Activated T-cell treated with anti-CD3 and anti-CD28 coated beads, Interleukin-2, amount 50 U/mL, for 72 hours (primary cell): ENCODE measurements around the gene KCNQ4. TPM values are rescaled to one million over a fixed set of nuclear protein-coding genes. Genes with fewer than 3 reads are reported as not detected.

ENCODE experiments used
- ATAC-seq, 2 donors: fragments of 150-1000 bp; cut with Tn5 transposase; replicated peaks in 1 of 2; 2 replicates each; pipeline ENCODE4 v1.10.0; 2021; ENCODE audit warnings: moderate library complexity in 2 of 2, mild to moderate bottlenecking in 1 of 2
- DNase-seq, 2 donors: peaks; one replicate each; pipeline ENCODE4 v3.0.0; 2021 to 2022; ENCODE audit warnings: mixed read lengths in 1 of 2
- H3K27ac Mint-ChIP-seq: one replicate; pipeline ENCODE4 v1.8.0; 2022; ENCODE audit warnings: mild to moderate bottlenecking, moderate library complexity, mixed read lengths
- H3K27me3 Mint-ChIP-seq: one replicate; pipeline ENCODE4 v1.8.0; 2022; ENCODE audit warnings: low read depth, mixed read lengths
- H3K36me3 Mint-ChIP-seq, 2 donors: one replicate each; pipeline ENCODE4 v1.8.0; 2022; ENCODE audit warnings: mixed read lengths in 2 of 2, mild to moderate bottlenecking in 1 of 2; ENCODE audit not compliant: insufficient read depth in 2 of 2
- H3K4me1 Mint-ChIP-seq: one replicate; pipeline ENCODE4 v1.8.0; 2022; ENCODE audit warnings: low read depth, mixed read lengths
- H3K4me3 Mint-ChIP-seq, 2 donors: one replicate each; pipeline ENCODE4 v1.8.0; 2022; ENCODE audit warnings: mild to moderate bottlenecking in 2 of 2, mixed read lengths in 2 of 2, moderate library complexity in 2 of 2
- H3K9me3 Mint-ChIP-seq, 2 donors: one replicate each; pipeline ENCODE4 v1.8.0; 2022; ENCODE audit warnings: mixed read lengths in 2 of 2
- total RNA-seq, 2 donors: library from RNA; stranded (reverse); gene quantifications; one replicate each; pipeline ENCODE4 v1.2.3, GENCODE V29; 2022

The KCNQ4 gene
- total RNA-seq, 2 donors from 2014 or later, result 0.58 to 0.60 TPM

- peaks cover 32% of the 10 kb centered on the region for H3K4me1 Mint-ChIP-seq
- H3K27me3 Mint-ChIP-seq, result no peaks in the 10 kb centered on the region
- ATAC-seq (no peak), DNase-seq (no peak)
- no peak overlapping the region for H3K4me3 Mint-ChIP-seq
- H3K27ac Mint-ChIP-seq, result no peak overlapping the region
- peaks cover 0 to 2% of the 10 kb centered on the region in 2 donors for H3K36me3 Mint-ChIP-seq
- H3K9me3 Mint-ChIP-seq, result peaks cover 0 to 4% of the 10 kb centered on the region in 2 donors
Measured at GRCh38 chr1:40841602-40842001, 58.0 kb downstream of the KCNQ4 start.

GRCh38 chr1:40842207-40842606, 58.6 kb downstream of the KCNQ4 start:
- Mint-ChIP-seq H3K36me3 (peaks cover 0 to 2% of the 10 kb centered on the region in 2 donors), H3K4me3 (no peak overlapping the region), H3K27ac (no peak overlapping the region), H3K4me1 (peaks cover 32% of the 10 kb centered on the region), H3K27me3 (no peaks in the 10 kb centered on the region), H3K9me3 (peaks cover 0 to 4% of the 10 kb centered on the region in 2 donors)
- DNase-seq, result no peak
- ATAC-seq, result no peak

- Mint-ChIP-seq H3K27me3 (no peaks in the 10 kb centered on the region), H3K36me3 (peaks cover 0 to 2% of the 10 kb centered on the region in 2 donors), H3K4me3 (no peak overlapping the region), H3K9me3 (peaks cover 0 to 4% of the 10 kb centered on the region in 2 donors), H3K27ac (no peak overlapping the region), H3K4me1 (peaks cover 32% of the 10 kb centered on the region)
- ATAC-seq (no peak), DNase-seq (no peak)
Measured at GRCh38 chr1:40842691-40843090, 59.1 kb downstream of the KCNQ4 start.

- H3K36me3 Mint-ChIP-seq, result peaks cover 0 to 2% of the 10 kb centered on the region in 2 donors
- H3K27me3 Mint-ChIP-seq, result no peaks in the 10 kb centered on the region
- DNase-seq (no peak), ATAC-seq (no peak)
- H3K4me1 Mint-ChIP-seq, result peaks cover 32% of the 10 kb centered on the region
- H3K9me3 Mint-ChIP-seq, result peaks cover 0 to 4% of the 10 kb centered on the region in 2 donors
- no peak overlapping the region for H3K4me3 Mint-ChIP-seq
- H3K27ac Mint-ChIP-seq, result no peak overlapping the region
Measured at GRCh38 chr1:40844079-40844478, 60.5 kb downstream of the KCNQ4 start.

- DNase-seq (no peak), ATAC-seq (peak; percentile 40 to 51)
- Mint-ChIP-seq H3K4me3 (peak overlapping the region; percentile 38 to 53), H3K4me1 (peaks cover 34% of the 10 kb centered on the region), H3K27ac (peak overlapping the region; percentile 59), H3K9me3 (peaks cover 0 to 4% of the 10 kb centered on the region in 2 donors), H3K27me3 (no peaks in the 10 kb centered on the region), H3K36me3 (peaks cover 0 to 2% of the 10 kb centered on the region in 2 donors)
Measured at GRCh38 chr1:40844887-40845878, 61.6 kb downstream of the KCNQ4 start.

GRCh38 chr1:40845895-40846294, 62.3 kb downstream of the KCNQ4 start:
- H3K27me3 Mint-ChIP-seq, result no peaks in the 10 kb centered on the region
- peaks cover 31% of the 10 kb centered on the region for H3K4me1 Mint-ChIP-seq
- H3K9me3 Mint-ChIP-seq, result peaks cover 0 to 4% of the 10 kb centered on the region in 2 donors
- peaks cover 0 to 2% of the 10 kb centered on the region in 2 donors for H3K36me3 Mint-ChIP-seq
- ATAC-seq (no peak), DNase-seq (no peak)
- no peak overlapping the region for H3K27ac Mint-ChIP-seq
- no peak overlapping the region for H3K4me3 Mint-ChIP-seq

GRCh38 chr1:40847023-40847745, 63.6 kb downstream of the KCNQ4 start:
- H3K9me3 Mint-ChIP-seq, result peaks cover 0 to 4% of the 10 kb centered on the region in 2 donors
- peaks cover 5% of the 10 kb centered on the region for H3K27me3 Mint-ChIP-seq
- peaks cover 0 to 2% of the 10 kb centered on the region in 2 donors for H3K36me3 Mint-ChIP-seq
- no peak overlapping the region for H3K27ac Mint-ChIP-seq
- ATAC-seq, result no peak
- no peak for DNase-seq
- H3K4me1 Mint-ChIP-seq, result peaks cover 30% of the 10 kb centered on the region
- H3K4me3 Mint-ChIP-seq, result no peak overlapping the region

GRCh38 chr1:40848530-40849189, 65.1 kb downstream of the KCNQ4 start:
- Mint-ChIP-seq H3K36me3 (no peaks in the 10 kb centered on the region), H3K9me3 (no peaks in the 10 kb centered on the region)

GRCh38 chr1:40849801-40850592, 66.4 kb downstream of the KCNQ4 start:
- Mint-ChIP-seq H3K36me3 (no peaks in the 10 kb centered on the region), H3K27me3 (peaks cover 5% of the 10 kb centered on the region), H3K4me1 (peaks cover 26% of the 10 kb centered on the region), H3K4me3 (peak overlapping the region; percentile 7 to 48), H3K9me3 (no peaks in the 10 kb centered on the region), H3K27ac (no peak overlapping the region)
- ATAC-seq, result peak; percentile 87 to 90
- peak; percentile 79 to 83 for DNase-seq

More at GRCh38 chr1:40848530-40849189, 65.1 kb downstream of the KCNQ4 start:
- Mint-ChIP-seq H3K4me1 (peaks cover 30% of the 10 kb centered on the region), H3K27ac (no peak overlapping the region), H3K4me3 (no peak overlapping the region), H3K27me3 (peaks cover 5% of the 10 kb centered on the region)
- ATAC-seq (no peak), DNase-seq (peak in 1 of 2 donors; percentile 13)

GRCh38 chr1:40851643-40852042, 68.1 kb downstream of the KCNQ4 start:
- Mint-ChIP-seq H3K27ac (no peak overlapping the region), H3K36me3 (no peaks in the 10 kb centered on the region), H3K4me3 (no peak overlapping the region), H3K9me3 (no peaks in the 10 kb centered on the region), H3K27me3 (peaks cover 5% of the 10 kb centered on the region), H3K4me1 (peaks cover 17% of the 10 kb centered on the region)
- DNase-seq (no peak), ATAC-seq (peak; percentile 15 to 40)

- Mint-ChIP-seq H3K27me3 (peaks cover 5% of the 10 kb centered on the region), H3K36me3 (no peaks in the 10 kb centered on the region), H3K27ac (no peak overlapping the region), H3K9me3 (no peaks in the 10 kb centered on the region), H3K4me1 (peaks cover 17% of the 10 kb centered on the region), H3K4me3 (no peak overlapping the region)
- DNase-seq, result no peak
- no peak for ATAC-seq
Measured at GRCh38 chr1:40853113-40853884, 69.7 kb downstream of the KCNQ4 start.

GRCh38 chr1:40853885-40854170, 70.2 kb downstream of the KCNQ4 start:
- DNase-seq, result no peak
- H3K4me1 Mint-ChIP-seq, result peaks cover 17% of the 10 kb centered on the region
- no peaks in the 10 kb centered on the region for H3K36me3 Mint-ChIP-seq
- no peaks in the 10 kb centered on the region for H3K9me3 Mint-ChIP-seq
- no peak overlapping the region for H3K4me3 Mint-ChIP-seq
- H3K27me3 Mint-ChIP-seq, result peaks cover 5% of the 10 kb centered on the region
- H3K27ac Mint-ChIP-seq, result no peak overlapping the region
- no peak for ATAC-seq
